Spleen (tissue), 7 donors: Measurements from ENCODE around the gene LRRC8B.

Source experiments
- CTCF ChIP-seq, 11 experiments: fragments of 200-600 bp in 7 of 11; fragments of 450-650 bp in 4 of 11; sonication (generic) in 4 of 11; IDR thresholded peaks in 8 of 11; conservative IDR thresholded peaks in 3 of 11; 1 replicate in 7 of 11; 2 replicates in 4 of 11; pipeline versions ENCODE4 v1.4.0 to v1.8.0; 2016 to 2021; ENCODE audit warnings: antibody characterized with exemption in 11 of 11, inconsistent platforms in 4 of 11, mild to moderate bottlenecking in 1 of 11
- POLR2AphosphoS5 ChIP-seq, 3 donors: sonication (generic); formaldehyde crosslinking; IDR thresholded peaks; one replicate each; pipeline ENCODE4 v1.5.1; 2017; ENCODE audit warnings: antibody characterized with exemption in 3 of 3
- donor health status: DM: no; HTN: no; CAD: no; lungs with moderate emphysema.
- donor health status: DM: no; HTN: no; CAD: no.
- donor health status: DM: no; HTN: no; CAD: no.

GRCh38 chr1:89535537-89535936 is 10.9 kb downstream of the LRRC8B start:
- no peak for TF ChIP-seq CTCF (IDR thresholded peaks at IDR 0.05 in 8 of 11, conservative IDR thresholded peaks at IDR 0.05 in 3 of 11)
- no peak for TF ChIP-seq POLR2AphosphoS5 (IDR thresholded peaks at IDR 0.05)
